Stimulated activated memory B cell treated with anti-CD40 and anti-IgM and Interleukin-4, amounts not matched to agents 10 μg/mL and 1 μg/mL and 100 μg/mL, for 72 hours (primary cell): ENCODE results near the gene ACE.
"Not testable (repeated sequence)": the region's sequence is repeated elsewhere in the genome, so short reads cannot be mapped to it uniquely, and the experiment has no call there.

Source experiments
- ATAC-seq: fragments of 150-1000 bp; cut with Tn5 transposase; 2 replicates; pipeline ENCODE4 v1.10.0; 2021
- H3K27ac Mint-ChIP-seq: one replicate; pipeline ENCODE4 v1.8.0; 2022; ENCODE audit warnings: mild to moderate bottlenecking, mixed read lengths
- H3K27me3 Mint-ChIP-seq: one replicate; pipeline ENCODE4 v1.8.0; 2022; ENCODE audit warnings: mixed read lengths
- H3K36me3 Mint-ChIP-seq: one replicate; pipeline ENCODE4 v1.8.0; 2022; ENCODE audit warnings: mixed read lengths
- H3K4me1 Mint-ChIP-seq: one replicate; pipeline ENCODE4 v1.8.0; 2022; ENCODE audit warnings: mixed read lengths
- H3K4me3 Mint-ChIP-seq: one replicate; pipeline ENCODE4 v1.8.0; 2022; ENCODE audit warnings: mild to moderate bottlenecking, moderate library complexity, mixed read lengths
- H3K9me3 Mint-ChIP-seq: one replicate; pipeline ENCODE4 v1.8.0; 2022; ENCODE audit warnings: mixed read lengths

The ACE gene

GRCh38 chr17:63452046-63452961 lies 24.6 kb upstream of the ACE start:
- Mint-ChIP-seq H3K36me3 (no peaks in the 10 kb centered on the region), H3K27ac (no peak overlapping the region), H3K27me3 (peaks cover 16% of the 10 kb centered on the region), H3K4me1 (peaks cover 5% of the 10 kb centered on the region), H3K4me3 (no peak overlapping the region), H3K9me3 (no peaks in the 10 kb centered on the region)
- ATAC-seq: no peak

GRCh38 chr17:63452962-63453551 lies 23.8 kb upstream of the ACE start:
- peaks cover 21% of the 10 kb centered on the region for H3K27me3 Mint-ChIP-seq
- H3K9me3 Mint-ChIP-seq: no peaks in the 10 kb centered on the region
- no peak for ATAC-seq
- H3K36me3 Mint-ChIP-seq: no peaks in the 10 kb centered on the region
- H3K4me1 Mint-ChIP-seq: peaks cover 9% of the 10 kb centered on the region
- no peak overlapping the region for H3K4me3 Mint-ChIP-seq
- H3K27ac Mint-ChIP-seq: no peak overlapping the region

DNA sequence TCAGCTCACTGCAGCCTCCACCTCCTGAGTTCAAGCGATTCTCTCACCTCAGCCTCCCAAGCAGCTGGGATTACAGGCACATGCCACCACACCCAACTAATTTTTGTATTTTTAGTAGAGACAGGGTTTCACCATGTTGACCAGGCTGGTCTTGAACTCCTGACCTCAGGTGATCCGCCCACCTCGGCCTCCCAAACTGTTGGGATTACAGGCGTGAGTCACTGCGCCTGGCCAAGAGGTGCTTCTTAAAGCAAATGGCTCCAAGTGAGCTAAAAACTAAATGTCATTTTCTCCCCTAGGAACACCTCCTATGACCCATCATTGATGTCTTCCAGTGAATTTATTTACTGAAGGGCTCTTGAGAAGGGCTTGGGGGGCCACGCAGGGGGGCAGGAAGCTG lies 22.5 kb upstream of the ACE start:
- not testable (repeated sequence) for H3K9me3 Mint-ChIP-seq, H3K36me3 Mint-ChIP-seq, ATAC-seq, H3K4me3 Mint-ChIP-seq, H3K27ac Mint-ChIP-seq
- Mint-ChIP-seq H3K27me3 (peaks cover 24% of the 10 kb centered on the region), H3K4me1 (peaks cover 12% of the 10 kb centered on the region)

DNA sequence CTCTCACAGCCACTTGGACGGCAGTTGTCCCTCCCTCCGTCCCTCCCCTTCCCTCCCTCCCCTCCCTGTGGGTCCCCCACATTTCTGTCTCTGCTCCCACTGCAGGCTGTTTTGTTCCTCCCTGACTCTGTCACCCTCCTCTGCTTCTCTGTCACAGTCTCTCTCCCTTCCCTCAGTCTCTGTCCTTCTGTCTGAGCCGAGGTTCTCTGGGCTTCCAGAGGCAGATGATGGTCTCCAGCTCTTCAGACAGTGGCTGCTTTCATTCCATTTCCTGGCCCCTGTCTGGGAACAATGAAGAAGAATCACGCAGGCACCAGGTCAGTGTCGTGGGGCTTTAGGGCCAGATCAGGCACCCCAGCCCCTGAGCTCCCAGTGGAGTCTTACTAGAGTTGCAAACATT lies 21.9 kb upstream of the ACE start:
- Mint-ChIP-seq H3K4me3 (no peak overlapping the region), H3K9me3 (no peaks in the 10 kb centered on the region), H3K4me1 (peaks cover 12% of the 10 kb centered on the region), H3K36me3 (no peaks in the 10 kb centered on the region), H3K27ac (no peak overlapping the region), H3K27me3 (peaks cover 24% of the 10 kb centered on the region)
- ATAC-seq: no peak

DNA sequence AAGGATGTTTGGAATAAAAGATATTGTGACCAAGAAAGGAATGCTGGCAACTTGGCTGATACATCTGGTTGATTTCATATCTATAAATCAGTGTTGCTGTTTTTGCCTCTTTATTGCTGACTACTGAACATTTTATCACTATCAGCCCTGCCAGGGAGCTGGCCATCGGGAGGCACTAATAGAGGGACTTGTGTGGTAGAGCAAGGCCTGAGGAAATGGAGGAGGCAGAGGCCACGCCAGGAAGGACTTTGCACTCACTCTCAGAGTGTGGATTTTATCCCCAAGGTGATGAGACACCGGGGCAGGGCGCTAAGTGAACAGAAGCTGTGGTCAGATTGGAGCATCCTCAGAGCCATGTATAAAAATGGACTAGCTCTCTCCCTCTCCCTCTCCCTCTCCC lies 21.4 kb upstream of the ACE start:
- H3K27ac Mint-ChIP-seq: no peak overlapping the region
- H3K4me3 Mint-ChIP-seq: no peak overlapping the region
- ATAC-seq: no peak
- H3K36me3 Mint-ChIP-seq: no peaks in the 10 kb centered on the region
- peaks cover 11% of the 10 kb centered on the region for H3K4me1 Mint-ChIP-seq
- peaks cover 24% of the 10 kb centered on the region for H3K27me3 Mint-ChIP-seq
- H3K9me3 Mint-ChIP-seq: no peaks in the 10 kb centered on the region

GRCh38 chr17:63458478-63458877 lies 18.4 kb upstream of the ACE start:
- no peaks in the 10 kb centered on the region for H3K9me3 Mint-ChIP-seq
- H3K36me3 Mint-ChIP-seq: no peaks in the 10 kb centered on the region
- H3K4me3 Mint-ChIP-seq: no peak overlapping the region
- H3K4me1 Mint-ChIP-seq: peaks cover 24% of the 10 kb centered on the region
- peaks cover 24% of the 10 kb centered on the region for H3K27me3 Mint-ChIP-seq
- H3K27ac Mint-ChIP-seq: no peak overlapping the region
- ATAC-seq: no peak

GRCh38 chr17:63460018-63460417 lies 16.8 kb upstream of the ACE start:
- Mint-ChIP-seq H3K4me3 (no peak overlapping the region), H3K36me3 (no peaks in the 10 kb centered on the region), H3K27ac (no peak overlapping the region), H3K4me1 (peaks cover 32% of the 10 kb centered on the region), H3K27me3 (peaks cover 13% of the 10 kb centered on the region), H3K9me3 (no peaks in the 10 kb centered on the region)
- ATAC-seq: no peak

GRCh38 chr17:63463771-63464170 lies 13.1 kb upstream of the ACE start:
- H3K27me3 Mint-ChIP-seq: no peaks in the 10 kb centered on the region
- H3K27ac Mint-ChIP-seq: no peak overlapping the region
- no peaks in the 10 kb centered on the region for H3K9me3 Mint-ChIP-seq
- no peak for ATAC-seq
- peaks cover 26% of the 10 kb centered on the region for H3K4me1 Mint-ChIP-seq
- H3K4me3 Mint-ChIP-seq: no peak overlapping the region
- H3K36me3 Mint-ChIP-seq: no peaks in the 10 kb centered on the region

GRCh38 chr17:63464691-63465236 lies 12.1 kb upstream of the ACE start:
- Mint-ChIP-seq H3K9me3 (no peaks in the 10 kb centered on the region), H3K4me3 (no peak overlapping the region), H3K27me3 (no peaks in the 10 kb centered on the region), H3K27ac (no peak overlapping the region), H3K36me3 (no peaks in the 10 kb centered on the region), H3K4me1 (peaks cover 26% of the 10 kb centered on the region)
- ATAC-seq: no peak

GRCh38 chr17:63468099-63468498 lies 8.8 kb upstream of the ACE start:
- not testable (repeated sequence) for H3K9me3 Mint-ChIP-seq, H3K4me3 Mint-ChIP-seq, H3K27ac Mint-ChIP-seq, ATAC-seq, H3K4me1 Mint-ChIP-seq, H3K36me3 Mint-ChIP-seq
- peaks cover 22% of the 10 kb centered on the region for H3K27me3 Mint-ChIP-seq

DNA sequence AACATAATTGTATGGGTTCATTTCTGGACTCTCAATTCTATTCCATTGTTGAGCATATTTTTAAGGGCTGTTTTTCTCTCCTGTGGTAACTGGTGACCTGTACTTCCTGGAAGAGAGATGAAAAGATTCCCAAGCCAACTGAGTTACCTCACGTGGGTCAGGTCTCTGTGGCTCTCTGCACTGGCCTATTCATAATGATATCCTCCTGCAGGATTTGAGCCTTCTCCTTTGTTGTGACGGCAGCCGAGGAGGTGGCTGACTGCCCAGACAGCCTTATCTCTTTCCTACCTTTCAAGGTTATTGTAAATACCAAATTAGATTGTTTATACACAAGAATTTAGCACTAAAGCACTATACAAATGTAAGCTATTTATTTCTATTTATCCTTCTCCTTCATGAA lies 2.7 kb upstream of the ACE start:
- Mint-ChIP-seq H3K4me3 (no peak overlapping the region), H3K27ac (no peak overlapping the region), H3K4me1 (peaks cover 32% of the 10 kb centered on the region), H3K36me3 (no peaks in the 10 kb centered on the region), H3K9me3 (no peaks in the 10 kb centered on the region), H3K27me3 (peaks cover 58% of the 10 kb centered on the region)
- ATAC-seq: no peak

- Mint-ChIP-seq H3K27ac (no peak overlapping the region), H3K27me3 (peaks cover 65% of the 10 kb centered on the region), H3K4me3 (no peak overlapping the region), H3K36me3 (no peaks in the 10 kb centered on the region), H3K9me3 (no peaks in the 10 kb centered on the region), H3K4me1 (peaks cover 35% of the 10 kb centered on the region)
- ATAC-seq: no peak
Observed at GRCh38 chr17:63474586-63475460, 2.0 kb upstream of the ACE start.

- Mint-ChIP-seq H3K9me3 (no peaks in the 10 kb centered on the region), H3K4me3 (peak overlapping the region; percentile 62), H3K27me3 (peaks cover 66% of the 10 kb centered on the region), H3K27ac (no peak overlapping the region), H3K4me1 (peaks cover 35% of the 10 kb centered on the region), H3K36me3 (no peaks in the 10 kb centered on the region)
- ATAC-seq: no peak
Observed at GRCh38 chr17:63475491-63476412, 1.1 kb upstream of the ACE start.

DNA sequence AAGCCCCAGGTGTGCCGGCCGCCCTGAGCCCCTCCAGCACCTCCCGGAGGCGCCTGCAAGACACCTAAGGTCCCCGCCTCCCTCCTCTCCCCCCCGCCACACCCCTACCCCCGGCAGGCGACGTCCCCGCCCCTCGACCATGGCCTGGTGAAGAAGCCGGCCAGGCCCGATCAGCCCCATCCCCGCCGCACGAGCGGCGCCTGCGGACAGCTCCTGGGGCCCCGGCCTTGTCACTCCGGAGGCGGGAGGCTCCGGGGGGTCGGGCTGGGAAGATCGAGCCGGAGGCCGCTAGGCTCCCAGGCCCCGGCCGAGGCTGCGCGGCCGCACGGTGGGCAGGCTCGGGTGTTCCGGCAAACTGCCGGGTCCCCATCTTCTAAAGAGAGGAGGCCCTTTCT lies 405 bp upstream of the ACE start:
- Mint-ChIP-seq H3K27me3 (peaks cover 69% of the 10 kb centered on the region), H3K9me3 (no peaks in the 10 kb centered on the region), H3K4me3 (no peak overlapping the region), H3K4me1 (peaks cover 35% of the 10 kb centered on the region), H3K27ac (no peak overlapping the region), H3K36me3 (no peaks in the 10 kb centered on the region)
- peak; percentile 26 for ATAC-seq
